Fibroblast of lung (primary cell): ENCODE data around the gene SBSN.

Experiments
- EZH2 ChIP-seq: IDR thresholded peaks from 2 replicates; pipeline ENCODE4 v1.5.1; 2012; ENCODE audit warnings: low read length, control low read depth, mild to moderate bottlenecking; ENCODE audit errors: missing control alignments
- TF ChIP-seq, protein P1 (sequence below), 2 donors: IDR thresholded peaks in 1 of 2; conservative IDR thresholded peaks in 1 of 2; 1 replicate in 1 of 2; 2 replicates in 1 of 2; pipeline ENCODE4 v1.5.1; 2011 to 2012; ENCODE audit warnings: low read length in 2 of 2, control low read depth in 1 of 2, inconsistent platforms in 1 of 2, low read depth in 1 of 2, mild to moderate bottlenecking in 1 of 2

GRCh38 chr19:35490364-35490763 is 37.7 kb downstream of the SBSN start, which contains the start of gene KRTDAP:
- TF ChIP-seq, protein P1, sequence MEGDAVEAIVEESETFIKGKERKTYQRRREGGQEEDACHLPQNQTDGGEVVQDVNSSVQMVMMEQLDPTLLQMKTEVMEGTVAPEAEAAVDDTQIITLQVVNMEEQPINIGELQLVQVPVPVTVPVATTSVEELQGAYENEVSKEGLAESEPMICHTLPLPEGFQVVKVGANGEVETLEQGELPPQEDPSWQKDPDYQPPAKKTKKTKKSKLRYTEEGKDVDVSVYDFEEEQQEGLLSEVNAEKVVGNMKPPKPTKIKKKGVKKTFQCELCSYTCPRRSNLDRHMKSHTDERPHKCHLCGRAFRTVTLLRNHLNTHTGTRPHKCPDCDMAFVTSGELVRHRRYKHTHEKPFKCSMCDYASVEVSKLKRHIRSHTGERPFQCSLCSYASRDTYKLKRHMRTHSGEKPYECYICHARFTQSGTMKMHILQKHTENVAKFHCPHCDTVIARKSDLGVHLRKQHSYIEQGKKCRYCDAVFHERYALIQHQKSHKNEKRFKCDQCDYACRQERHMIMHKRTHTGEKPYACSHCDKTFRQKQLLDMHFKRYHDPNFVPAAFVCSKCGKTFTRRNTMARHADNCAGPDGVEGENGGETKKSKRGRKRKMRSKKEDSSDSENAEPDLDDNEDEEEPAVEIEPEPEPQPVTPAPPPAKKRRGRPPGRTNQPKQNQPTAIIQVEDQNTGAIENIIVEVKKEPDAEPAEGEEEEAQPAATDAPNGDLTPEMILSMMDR (conservative IDR thresholded peaks at IDR 0.05 in 1 of 2, IDR thresholded peaks at IDR 0.05 in 1 of 2; ENCODE audit: low read depth in 1 of 2, low read length in 2 of 2): no peak
- TF ChIP-seq EZH2: no peak
